GM12878 (cell line): ENCODE measurements around the gene NOSTRIN. TPM values are rescaled to one million over a fixed set of nuclear protein-coding genes. Genes with fewer than 3 reads are reported as not detected.

ENCODE experiments used
- ATAC-seq: fragments of 200-7000 bp; cut with Tn5 transposase; 3 replicates; pipeline ENCODE4 v1.9.1; 2020; ENCODE audit warnings: mild to moderate bottlenecking, moderate library complexity
- BruUV-seq: library from RNA; stranded (reverse); fragments of 400-500 nt; replicated peaks from 2 replicates; lab custom pipeline; 2021; lab: Mats Ljungman, UMichigan
- CTCF ChIA-PET: fragments of 300-600 bp; sonication (Branson Sonifier 250); formaldehyde crosslinking; extraction: SDS; loops from one replicate; lab custom pipeline; 2021; ENCODE audit warnings: inconsistent platforms; lab: Yijun Ruan, JAX
- POLR2A ChIA-PET: fragments of 350-600 bp; formaldehyde crosslinking; extraction: SDS; loops from one replicate; lab custom pipeline; 2021; ENCODE audit warnings: inconsistent platforms; lab: Charles Lee
- RAD21 ChIA-PET: fragments of 300-600 bp; sonication (Branson Sonifier 250); formaldehyde crosslinking; loops from one replicate; lab custom pipeline; 2023; ENCODE audit warnings: antibody characterized with exemption; ENCODE audit not compliant: unreplicated experiment; lab: Charles Lee
- SMC1A ChIA-PET: fragments of 300-600 bp; sonication (Branson Sonifier 250); formaldehyde crosslinking; loops from one replicate; lab custom pipeline; 2023; ENCODE audit not compliant: unreplicated experiment, uncharacterized antibody; lab: Charles Lee
- DNase-seq: peaks from one replicate; pipeline ENCODE4 v3.0.0-alpha.2; 2011; ENCODE audit warnings: low read depth, low spot score
- FAIRE-seq: peaks from 3 replicates; lab custom pipeline; 2011; peaks lifted over from hg19 to GRCh38; lab: Jason Lieb, UNC
- H2AFZ ChIP-seq: 2 replicates; pipeline ENCODE4 v1.6.0; 2011; ENCODE audit warnings: low read depth, low read length, control low read depth; ENCODE audit not compliant: control insufficient read depth
- H3K27ac ChIP-seq: 2 replicates; pipeline ENCODE4 v1.5.1; 2011; ENCODE audit warnings: control low read depth; ENCODE audit not compliant: control insufficient read depth, insufficient read depth
- H3K27me3 ChIP-seq, 2 experiments: replicated peaks in 1 of 2; 2 replicates each; pipeline versions ENCODE4 v1.6.0 to v1.6.1; 2011; ENCODE audit warnings: low read length in 1 of 2; ENCODE audit not compliant: control insufficient read depth in 2 of 2, insufficient read depth in 2 of 2
- H3K36me3 ChIP-seq, 2 experiments: 2 replicates each; pipeline ENCODE4 v1.5.1; 2011; ENCODE audit warnings: low read length in 1 of 2; ENCODE audit not compliant: control insufficient read depth in 2 of 2, insufficient read depth in 2 of 2
- H3K4me1 ChIP-seq: 2 replicates; pipeline ENCODE4 v1.6.1; 2011; ENCODE audit warnings: mild to moderate bottlenecking, low read length, moderate library complexity, mixed read lengths; ENCODE audit not compliant: control insufficient read depth, insufficient read depth
- H3K4me2 ChIP-seq: 2 replicates; pipeline ENCODE4 v1.6.0; 2011; ENCODE audit warnings: control low read depth; ENCODE audit not compliant: control insufficient read depth, insufficient read depth
- H3K4me3 ChIP-seq: fragments of 200-600 bp; sonication (generic); 2 replicates; pipeline ENCODE4 v1.5.1; 2016
- H3K79me2 ChIP-seq: 2 replicates; pipeline ENCODE4 v1.6.0; 2011; ENCODE audit warnings: low read length; ENCODE audit not compliant: control insufficient read depth, insufficient read depth
- H3K9ac ChIP-seq: 2 replicates; pipeline ENCODE4 v1.8.0; 2011; ENCODE audit warnings: low read length, control low read depth, mixed read lengths; ENCODE audit not compliant: control insufficient read depth, insufficient read depth
- H3K9me3 ChIP-seq: replicated peaks from 3 replicates; pipeline ENCODE4 v1.5.1; 2011; ENCODE audit warnings: mild to moderate bottlenecking, low read length; ENCODE audit not compliant: control insufficient read depth, insufficient read depth
- H4K20me1 ChIP-seq: 2 replicates; pipeline ENCODE4 v1.6.0; 2011; ENCODE audit not compliant: control insufficient read depth, insufficient read depth
- CHD4 ChIP-seq: fragments of 200-600 bp; sonication (generic); IDR thresholded peaks from 2 replicates; pipeline ENCODE4 v1.6.1; 2016; ENCODE audit warnings: mild to moderate bottlenecking
- E2F4 ChIP-seq: IDR thresholded peaks from 2 replicates; pipeline ENCODE4 v1.6.1; 2012; ENCODE audit warnings: low read depth, low read length, improper control_type of control experiment
- EZH2 ChIP-seq: IDR thresholded peaks from 2 replicates; pipeline ENCODE4 v1.6.1; 2012; ENCODE audit warnings: low read depth, mild to moderate bottlenecking, control low read depth, inconsistent platforms, low read length, borderline replicate concordance; ENCODE audit not compliant: control insufficient read depth
- IKZF2 ChIP-seq, 2 experiments: fragments of 450-650 bp; IDR thresholded peaks; 2 replicates each; pipeline ENCODE4 v1.6.1; 2017; ENCODE audit warnings: mild to moderate bottlenecking in 2 of 2, moderate library complexity in 2 of 2
- POLR2A ChIP-seq: IDR thresholded peaks from 2 replicates; pipeline ENCODE4 v1.6.1; 2011; ENCODE audit warnings: low read depth, mild to moderate bottlenecking, low read length
- SUZ12 ChIP-seq: fragments of 200-600 bp; sonication (generic); IDR thresholded peaks from one replicate; pipeline ENCODE4 v1.6.1; 2018; ENCODE audit warnings: antibody characterized with exemption, mild to moderate bottlenecking; ENCODE audit not compliant: unreplicated experiment
- USF1 ChIP-seq: IDR thresholded peaks from 2 replicates; pipeline ENCODE4 v1.6.1; 2011; ENCODE audit warnings: borderline replicate concordance, low read depth, mild to moderate bottlenecking, moderate library complexity, mixed read lengths, low read length; ENCODE audit not compliant: insufficient read depth; ENCODE audit errors: extremely low read length
- ZNF592 ChIP-seq: fragments of 450-650 bp; IDR thresholded peaks from 2 replicates; pipeline ENCODE4 v1.6.1; 2017; ENCODE audit warnings: mild to moderate bottlenecking, moderate library complexity
- WGBS: methylation state at CpG from one replicate; pipeline ENCODE4 v1.1.6; 2016; ENCODE audit warnings: low lambda C conversion rate; ENCODE audit not compliant: insufficient replicate concordance, insufficient coverage; ENCODE audit errors: missing lambda C conversion rate; 5-methylcytosine and 5-hydroxymethylcytosine counted together
- in situ Hi-C: fragments of 300-500 bp; cut with MboI; formaldehyde crosslinking; loops from 9 replicates; pipeline ENCODE4 v1.14.3; 2018; ENCODE audit warnings: mixed read lengths
- intact Hi-C: fragments of 100-400 bp; cut with micrococcal nuclease; formaldehyde crosslinking; loops from one replicate; pipeline ENCODE4 v1.14.2; 2022; ENCODE audit not compliant: unreplicated experiment
- polyA plus RNA-seq, 11 experiments: library from polyadenylated mRNA; depleted of rRNA in 4 of 11; unstranded in 6 of 11; stranded (reverse) in 5 of 11; fragments of >200 nt; fragmentation: Nextera tagmentation in 4 of 11; fragmentation: Illumina TruSeq in 1 of 11; extraction: Ambion mirVana in 4 of 11; extraction: Trizol in 1 of 11; gene quantifications; 1 replicate in 1 of 11; 2 replicates in 10 of 11; pipeline versions ENCODE4 v1.2.1 to v1.2.3, GENCODE V29; 2011 to 2016; ENCODE audit warnings: inconsistent platforms in 2 of 11, missing spikeins in 2 of 11, low read depth in 1 of 11
- total RNA-seq, 4 experiments: library from RNA; depleted of rRNA in 3 of 4; stranded (reverse); fragments of >200 nt in 3 of 4; fragmentation: Illumina TruSeq in 1 of 4; extraction: Trizol in 1 of 4; gene quantifications; 2 replicates each; pipeline versions ENCODE4 v1.2.1 to v1.2.3, GENCODE V29; 2013 to 2021

The NOSTRIN gene
- total and polyA plus RNA-seq, 10 of the 15 experiments (the other 5 are each of a cell fraction or from before 2014, with no cell fraction given): 0.13 to 0.42 (median 0.37) TPM; not detected in 5

GRCh38 chr2:168758970-168759820 is 43.2 kb upstream of the NOSTRIN start (continued):
- TF ChIP-seq ZNF592 (0 out of 2 replicates have a peak, but pooled peaks have one; percentile 10), USF1 (no peak)

GRCh38 chr2:168765401-168765800 is 37.0 kb upstream of the NOSTRIN start:
- no peak for FAIRE-seq
- POLR2A ChIA-PET: no interaction called here

More at GRCh38 chr2:168765401-168765800, 37.0 kb upstream of the NOSTRIN start:
- in situ Hi-C loops: no loop called here
- Histone ChIP-seq H3K36me3 (peaks cover 0 to 7% of the 10 kb centered on the region in 2 experiments; a peak in 1 of 4 replicates), H3K9ac (no peak overlapping the region), H3K27me3 (no peaks in the 10 kb centered on the region), H4K20me1 (no peaks in the 10 kb centered on the region), H3K27ac (no peak overlapping the region), H3K4me2 (no peak overlapping the region), H3K4me3 (no peak overlapping the region), H3K9me3 (no peaks in the 10 kb centered on the region), H3K79me2 (no peaks in the 10 kb centered on the region), H2AFZ (no peak overlapping the region), H3K4me1 (no peaks in the 10 kb centered on the region)
- CTCF ChIA-PET: no interaction called here
- RAD21 ChIA-PET: no interaction called here
- BruUV-seq: no TSS peak
- ATAC-seq: no peak
- DNase-seq: no peak
- WGBS: 42% methylated on average over 1 of the region's 1 CpG
- TF ChIP-seq CHD4 (no peak), IKZF2 (IDR thresholded peaks at IDR 0.05) (no peak), EZH2 (no peak), SUZ12 (no peak), E2F4 (no peak), POLR2A (no peak)
- SMC1A ChIA-PET: interaction anchor here (1.8 kb wide), 1 partner anchor 55 kb away, joined by 3 read pairs; no protein-coding TSS in a partner anchor
- intact Hi-C loops: no loop called here
